Measurements from ENCODE around the gene ITGA4.

DNA sequence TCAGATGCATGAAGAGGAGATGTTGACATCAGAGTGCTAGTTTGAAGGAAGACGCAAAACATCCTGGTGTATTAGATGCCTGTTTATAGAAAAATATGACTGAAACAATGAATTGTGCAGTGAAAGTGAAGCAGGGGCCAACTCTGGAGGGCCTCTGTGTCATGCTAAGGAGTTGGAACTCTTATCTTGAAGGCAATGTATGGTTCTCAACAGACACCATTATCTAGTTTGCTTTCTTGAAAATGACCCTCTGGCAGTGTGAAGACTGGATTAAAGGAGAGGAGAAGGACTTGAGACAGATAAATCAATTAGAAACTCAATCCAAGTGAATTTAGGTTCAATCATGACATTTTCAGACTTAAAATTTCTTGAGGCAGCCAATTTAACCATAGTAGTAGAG, 63.1 kb downstream of the ITGA4 start:
- TF ChIP-seq, protein P1, sequence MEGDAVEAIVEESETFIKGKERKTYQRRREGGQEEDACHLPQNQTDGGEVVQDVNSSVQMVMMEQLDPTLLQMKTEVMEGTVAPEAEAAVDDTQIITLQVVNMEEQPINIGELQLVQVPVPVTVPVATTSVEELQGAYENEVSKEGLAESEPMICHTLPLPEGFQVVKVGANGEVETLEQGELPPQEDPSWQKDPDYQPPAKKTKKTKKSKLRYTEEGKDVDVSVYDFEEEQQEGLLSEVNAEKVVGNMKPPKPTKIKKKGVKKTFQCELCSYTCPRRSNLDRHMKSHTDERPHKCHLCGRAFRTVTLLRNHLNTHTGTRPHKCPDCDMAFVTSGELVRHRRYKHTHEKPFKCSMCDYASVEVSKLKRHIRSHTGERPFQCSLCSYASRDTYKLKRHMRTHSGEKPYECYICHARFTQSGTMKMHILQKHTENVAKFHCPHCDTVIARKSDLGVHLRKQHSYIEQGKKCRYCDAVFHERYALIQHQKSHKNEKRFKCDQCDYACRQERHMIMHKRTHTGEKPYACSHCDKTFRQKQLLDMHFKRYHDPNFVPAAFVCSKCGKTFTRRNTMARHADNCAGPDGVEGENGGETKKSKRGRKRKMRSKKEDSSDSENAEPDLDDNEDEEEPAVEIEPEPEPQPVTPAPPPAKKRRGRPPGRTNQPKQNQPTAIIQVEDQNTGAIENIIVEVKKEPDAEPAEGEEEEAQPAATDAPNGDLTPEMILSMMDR (IDR thresholded peaks at IDR 0.05; ENCODE audit: insufficient read depth, low read length, poor library complexity, severe bottlenecking) = no peak
- no peak for TF ChIP-seq EZH2phosphoT487 (conservative IDR thresholded peaks at IDR 0.05; ENCODE audit: low read length)

All from SU-DHL-6 (cell line).